Upper lobe of left lung (tissue), 6 donors: ENCODE results near the gene ITPR1. TPM values are rescaled to one million over a fixed set of nuclear protein-coding genes. Genes with fewer than 3 reads are reported as not detected.

Experiments
- ATAC-seq, 2 donors: fragments of 200-7000 bp; cut with Tn5 transposase; one replicate each; pipeline ENCODE4 v1.9.1; 2022; ENCODE audit warnings: mild to moderate bottlenecking in 2 of 2, moderate library complexity in 2 of 2; ENCODE audit not compliant: low FRiP score in 2 of 2
- DNase-seq, 2 donors: peaks; one replicate each; pipeline ENCODE4 v3.0.0-alpha.2; 2019 to 2020
- H3K27ac ChIP-seq, 4 donors: fragments of 200-600 bp; sonication (generic); one replicate each; pipeline ENCODE4 v1.5.1; 2016 to 2019
- H3K27me3 ChIP-seq, 4 donors: fragments of 200-600 bp; sonication (generic); one replicate each; pipeline ENCODE4 v1.5.1; 2017 to 2019
- H3K36me3 ChIP-seq, 4 donors: fragments of 200-600 bp; sonication (generic); one replicate each; pipeline ENCODE4 v1.5.1; 2016 to 2019
- H3K4me1 ChIP-seq, 4 donors: fragments of 200-600 bp; sonication (generic); one replicate each; pipeline ENCODE4 v1.5.1; 2018 to 2019
- H3K4me3 ChIP-seq, 4 donors: fragments of 200-600 bp; sonication (generic); one replicate each; pipeline ENCODE4 v1.5.1; 2017 to 2019; ENCODE audit warnings: mild to moderate bottlenecking in 2 of 4, moderate library complexity in 1 of 4
- H3K9me3 ChIP-seq, 4 donors: fragments of 200-600 bp; sonication (generic); one replicate each; pipeline ENCODE4 v1.5.1; 2018 to 2019
- EP300 ChIP-seq, 4 donors: sonication (generic); formaldehyde crosslinking; IDR thresholded peaks; one replicate each; pipeline ENCODE4 v1.5.1; 2017; ENCODE audit warnings: antibody characterized with exemption in 4 of 4, control low read depth in 2 of 4
- POLR2A ChIP-seq, 4 donors: fragments of 450-650 bp; IDR thresholded peaks; one replicate each; pipeline ENCODE4 v1.5.1; 2016 to 2017; ENCODE audit warnings: antibody characterized with exemption in 4 of 4, mild to moderate bottlenecking in 2 of 4
- POLR2AphosphoS5 ChIP-seq, 2 donors: sonication (generic); formaldehyde crosslinking; IDR thresholded peaks; one replicate each; pipeline ENCODE4 v1.5.1; 2017; ENCODE audit warnings: antibody characterized with exemption in 2 of 2
- WGBS, 2 donors: methylation state at CpG; one replicate each; pipeline ENCODE4 v1.1.5; 2017 to 2018; 5-methylcytosine and 5-hydroxymethylcytosine counted together
- total RNA-seq, 6 donors: library from RNA; depleted of rRNA in 4 of 6; stranded (reverse); fragments of >200 nt in 4 of 6; gene quantifications; one replicate each; pipeline versions ENCODE4 v1.1.0 to v1.2.1, GENCODE V29; 2016 to 2021
- TF ChIP-seq, protein P1 (sequence below), 6 experiments: fragments of 450-650 bp in 4 of 6; fragments of 200-600 bp in 2 of 6; sonication (generic) in 2 of 6; IDR thresholded peaks; one replicate each; pipeline ENCODE4 v1.5.1; 2016 to 2019; ENCODE audit warnings: antibody characterized with exemption in 6 of 6
- donor health status: DM: no; HTN: no; CAD: no; lungs with moderate emphysema.
- donor health status: DM: no; HTN: yes; CAD: no; lungs with severe emphysema.

Gene ITPR1
- total RNA-seq, 6 donors from 2014 or later = 55.5 to 136 (median 66.2) TPM

DNA sequence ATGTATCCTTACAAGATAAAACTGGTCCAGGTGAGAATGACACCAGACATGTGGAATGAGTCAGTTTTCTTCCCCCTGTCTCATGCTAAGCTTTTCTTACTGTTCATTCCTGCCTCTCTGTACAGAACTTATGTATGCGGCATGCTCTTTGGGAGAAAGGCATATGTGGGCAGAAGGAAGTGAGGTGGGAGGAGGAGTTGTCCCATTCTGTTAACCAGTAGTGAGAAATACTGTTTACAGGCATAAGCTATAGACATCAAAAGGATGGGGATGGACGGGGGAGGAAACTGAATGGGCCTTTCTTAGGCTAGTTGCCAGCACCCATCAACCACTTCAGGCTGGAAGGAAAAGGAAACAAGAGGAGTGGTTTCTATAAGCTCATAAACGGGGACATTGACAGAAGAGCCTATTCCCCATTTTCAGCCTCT, 342.5 kb downstream of the ITPR1 start:
- peaks cover 0 to 26% (median 0%) of the 10 kb centered on the region in 4 donors for H3K36me3 ChIP-seq
- H3K9me3 ChIP-seq = no peaks in the 10 kb centered on the region
- no peak for DNase-seq
- no peak overlapping the region for H3K4me3 ChIP-seq
- TF ChIP-seq, protein P1, sequence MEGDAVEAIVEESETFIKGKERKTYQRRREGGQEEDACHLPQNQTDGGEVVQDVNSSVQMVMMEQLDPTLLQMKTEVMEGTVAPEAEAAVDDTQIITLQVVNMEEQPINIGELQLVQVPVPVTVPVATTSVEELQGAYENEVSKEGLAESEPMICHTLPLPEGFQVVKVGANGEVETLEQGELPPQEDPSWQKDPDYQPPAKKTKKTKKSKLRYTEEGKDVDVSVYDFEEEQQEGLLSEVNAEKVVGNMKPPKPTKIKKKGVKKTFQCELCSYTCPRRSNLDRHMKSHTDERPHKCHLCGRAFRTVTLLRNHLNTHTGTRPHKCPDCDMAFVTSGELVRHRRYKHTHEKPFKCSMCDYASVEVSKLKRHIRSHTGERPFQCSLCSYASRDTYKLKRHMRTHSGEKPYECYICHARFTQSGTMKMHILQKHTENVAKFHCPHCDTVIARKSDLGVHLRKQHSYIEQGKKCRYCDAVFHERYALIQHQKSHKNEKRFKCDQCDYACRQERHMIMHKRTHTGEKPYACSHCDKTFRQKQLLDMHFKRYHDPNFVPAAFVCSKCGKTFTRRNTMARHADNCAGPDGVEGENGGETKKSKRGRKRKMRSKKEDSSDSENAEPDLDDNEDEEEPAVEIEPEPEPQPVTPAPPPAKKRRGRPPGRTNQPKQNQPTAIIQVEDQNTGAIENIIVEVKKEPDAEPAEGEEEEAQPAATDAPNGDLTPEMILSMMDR (IDR thresholded peaks at IDR 0.05) = no peak
- TF ChIP-seq POLR2A (IDR thresholded peaks at IDR 0.05) = no peak
- TF ChIP-seq EP300 (IDR thresholded peaks at IDR 0.05) = no peak
- no peak for TF ChIP-seq POLR2AphosphoS5 (IDR thresholded peaks at IDR 0.05)
- peaks cover 9 to 24% (median 13%) of the 10 kb centered on the region in 4 donors for H3K4me1 ChIP-seq
- H3K27me3 ChIP-seq = no peaks in the 10 kb centered on the region
- no peak overlapping the region for H3K27ac ChIP-seq
- ATAC-seq = no peak
- WGBS, 2 donors = 19 to 43% methylated on average over 3 of the region's 3 CpGs

DNA sequence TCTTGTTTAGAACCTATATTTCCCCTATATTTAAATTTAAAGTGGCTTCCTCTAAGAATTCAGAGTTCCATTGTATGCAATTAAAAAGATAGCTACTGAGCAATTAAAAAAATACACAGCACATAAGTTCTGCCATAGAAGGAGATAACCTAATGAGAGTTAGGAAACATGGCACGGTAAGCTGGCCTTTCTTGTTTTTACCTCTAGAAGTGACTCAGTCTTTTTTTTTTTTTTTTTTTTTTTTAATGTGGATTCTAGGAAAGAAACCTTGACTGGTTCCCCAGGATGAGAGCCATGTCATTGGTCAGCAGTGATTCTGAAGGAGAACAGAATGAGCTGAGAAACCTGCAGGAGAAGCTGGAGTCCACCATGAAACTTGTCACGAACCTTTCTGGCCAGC, 343.4 kb downstream of the ITPR1 start:
- no peak for TF ChIP-seq POLR2AphosphoS5 (IDR thresholded peaks at IDR 0.05)
- no peak for TF ChIP-seq POLR2A (IDR thresholded peaks at IDR 0.05)
- no peak for TF ChIP-seq EP300 (IDR thresholded peaks at IDR 0.05)
- ATAC-seq = no peak
- no peak overlapping the region for H3K27ac ChIP-seq
- H3K36me3 ChIP-seq = peaks cover 0 to 26% (median 0%) of the 10 kb centered on the region in 4 donors
- WGBS, 2 donors = 82 to 88% methylated on average over 2 of the region's 2 CpGs
- H3K27me3 ChIP-seq = no peaks in the 10 kb centered on the region
- H3K4me1 ChIP-seq = peaks cover 5 to 18% (median 8%) of the 10 kb centered on the region in 4 donors
- no peaks in the 10 kb centered on the region for H3K9me3 ChIP-seq
- no peak for DNase-seq
- H3K4me3 ChIP-seq = no peak overlapping the region

GRCh38 chr3:4837374-4837930, 344.3 kb downstream of the ITPR1 start:
- no peaks in the 10 kb centered on the region for H3K27me3 ChIP-seq
- H3K27ac ChIP-seq = no peak overlapping the region
- DNase-seq (no peak), ATAC-seq (no peak)
- WGBS, 2 donors = 79 to 82% methylated on average over 5 of the region's 5 CpGs
- peaks cover 0 to 26% (median 0%) of the 10 kb centered on the region in 4 donors for H3K36me3 ChIP-seq
- peaks cover 0 to 12% (median 0%) of the 10 kb centered on the region in 4 donors for H3K4me1 ChIP-seq
- no peak for TF ChIP-seq POLR2A (IDR thresholded peaks at IDR 0.05)
- TF ChIP-seq EP300 (IDR thresholded peaks at IDR 0.05) = no peak
- no peak for TF ChIP-seq POLR2AphosphoS5 (IDR thresholded peaks at IDR 0.05)
- TF ChIP-seq, protein P1 (IDR thresholded peaks at IDR 0.05) = no peak
- no peaks in the 10 kb centered on the region for H3K9me3 ChIP-seq
- no peak overlapping the region for H3K4me3 ChIP-seq

DNA sequence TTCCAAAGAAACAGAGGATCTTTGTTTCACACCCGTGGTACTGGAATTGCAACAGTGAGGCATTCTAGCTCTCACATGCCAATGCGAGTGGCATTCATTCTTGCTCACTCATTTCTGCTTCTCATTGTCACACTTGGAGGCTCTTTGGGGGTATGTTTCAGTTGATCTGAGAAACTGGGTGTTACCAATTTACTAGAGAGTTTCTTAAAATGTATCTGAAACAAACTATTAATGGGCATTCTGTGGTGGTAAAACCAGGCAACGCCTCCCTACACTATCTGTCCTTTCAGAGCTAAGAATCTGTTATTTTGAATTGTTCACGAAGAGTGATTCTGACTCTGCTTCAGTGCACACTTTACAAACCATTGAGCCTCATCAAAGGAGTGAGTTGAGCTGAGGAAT, 345.5 kb downstream of the ITPR1 start:
- H3K9me3 ChIP-seq = no peaks in the 10 kb centered on the region
- no peak for ATAC-seq
- no peak overlapping the region for H3K27ac ChIP-seq
- no peak for DNase-seq
- peaks cover 0 to 26% (median 0%) of the 10 kb centered on the region in 4 donors for H3K36me3 ChIP-seq
- H3K4me1 ChIP-seq = peaks cover 0 to 12% (median 0%) of the 10 kb centered on the region in 4 donors
- H3K27me3 ChIP-seq = no peaks in the 10 kb centered on the region
- no peak for TF ChIP-seq EP300 (IDR thresholded peaks at IDR 0.05)
- TF ChIP-seq POLR2AphosphoS5 (IDR thresholded peaks at IDR 0.05) = no peak
- no peak for TF ChIP-seq POLR2A (IDR thresholded peaks at IDR 0.05)
- TF ChIP-seq, protein P1 (IDR thresholded peaks at IDR 0.05) = no peak
- WGBS, 2 donors = 93 to 96% methylated on average over 4 of the region's 4 CpGs
- no peak overlapping the region for H3K4me3 ChIP-seq

DNA sequence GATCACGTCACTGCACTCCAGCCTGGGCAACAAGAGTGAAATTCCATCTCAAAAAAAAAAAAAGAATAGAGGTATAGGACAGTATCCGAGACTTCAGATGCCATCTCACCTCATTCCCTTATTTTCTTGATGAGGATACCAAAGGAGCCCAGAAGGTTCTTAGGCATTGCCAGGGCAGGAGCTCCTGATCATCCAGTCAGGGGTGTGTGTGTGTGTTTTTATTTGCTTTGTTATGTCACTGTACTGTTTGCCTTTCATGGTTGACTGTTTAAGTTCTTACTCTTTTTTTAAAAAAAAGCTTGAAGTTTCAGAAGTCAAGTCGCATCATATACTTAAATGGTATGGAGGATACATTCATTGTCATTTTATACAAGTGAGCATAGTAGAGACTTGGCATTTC, 346.1 kb downstream of the ITPR1 start:
- ATAC-seq (no peak), DNase-seq (no peak)
- peaks cover 0 to 12% (median 0%) of the 10 kb centered on the region in 4 donors for H3K4me1 ChIP-seq
- H3K4me3 ChIP-seq = no peak overlapping the region
- peaks cover 0 to 23% (median 0%) of the 10 kb centered on the region in 4 donors for H3K36me3 ChIP-seq
- H3K27ac ChIP-seq = no peak overlapping the region
- no peaks in the 10 kb centered on the region for H3K27me3 ChIP-seq
- TF ChIP-seq POLR2A (IDR thresholded peaks at IDR 0.05) = no peak
- no peak for TF ChIP-seq POLR2AphosphoS5 (IDR thresholded peaks at IDR 0.05)
- TF ChIP-seq, protein P1 (IDR thresholded peaks at IDR 0.05) = no peak
- no peak for TF ChIP-seq EP300 (IDR thresholded peaks at IDR 0.05)
- WGBS, 2 donors = 95 to 99% methylated on average over 3 of the region's 3 CpGs
- no peaks in the 10 kb centered on the region for H3K9me3 ChIP-seq
